ENCODE results near the gene CPLANE2.

DNA sequence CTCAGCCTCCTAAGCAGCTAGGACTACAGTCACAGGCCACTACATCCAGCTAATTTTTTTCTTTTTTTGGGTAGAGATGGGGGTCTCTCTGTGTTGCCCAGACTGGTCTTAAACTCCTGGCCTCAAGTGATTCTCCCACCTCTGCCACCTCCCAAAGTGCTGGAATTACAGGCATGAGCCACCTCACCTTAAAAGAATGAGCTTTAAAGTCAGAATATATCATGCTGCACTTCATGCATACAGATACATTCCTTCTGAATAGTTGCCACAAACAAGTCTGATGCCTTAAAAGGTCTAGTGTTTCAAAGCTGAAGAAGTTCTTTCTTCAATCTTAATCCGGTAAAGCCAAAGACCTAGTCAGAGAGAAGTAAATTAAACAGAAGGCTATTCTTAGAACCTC is 23.8 kb upstream of the CPLANE2 start:
- no peak for TF ChIP-seq POLR2AphosphoS5 (IDR thresholded peaks at IDR 0.05)
- TF ChIP-seq, protein P1, sequence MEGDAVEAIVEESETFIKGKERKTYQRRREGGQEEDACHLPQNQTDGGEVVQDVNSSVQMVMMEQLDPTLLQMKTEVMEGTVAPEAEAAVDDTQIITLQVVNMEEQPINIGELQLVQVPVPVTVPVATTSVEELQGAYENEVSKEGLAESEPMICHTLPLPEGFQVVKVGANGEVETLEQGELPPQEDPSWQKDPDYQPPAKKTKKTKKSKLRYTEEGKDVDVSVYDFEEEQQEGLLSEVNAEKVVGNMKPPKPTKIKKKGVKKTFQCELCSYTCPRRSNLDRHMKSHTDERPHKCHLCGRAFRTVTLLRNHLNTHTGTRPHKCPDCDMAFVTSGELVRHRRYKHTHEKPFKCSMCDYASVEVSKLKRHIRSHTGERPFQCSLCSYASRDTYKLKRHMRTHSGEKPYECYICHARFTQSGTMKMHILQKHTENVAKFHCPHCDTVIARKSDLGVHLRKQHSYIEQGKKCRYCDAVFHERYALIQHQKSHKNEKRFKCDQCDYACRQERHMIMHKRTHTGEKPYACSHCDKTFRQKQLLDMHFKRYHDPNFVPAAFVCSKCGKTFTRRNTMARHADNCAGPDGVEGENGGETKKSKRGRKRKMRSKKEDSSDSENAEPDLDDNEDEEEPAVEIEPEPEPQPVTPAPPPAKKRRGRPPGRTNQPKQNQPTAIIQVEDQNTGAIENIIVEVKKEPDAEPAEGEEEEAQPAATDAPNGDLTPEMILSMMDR (IDR thresholded peaks at IDR 0.05) = no peak
- no peak for TF ChIP-seq POLR2A (IDR thresholded peaks at IDR 0.05)

Measured in gastroesophageal sphincter (tissue), 3 donors.